HEK293T (cell line): Measurements from ENCODE around the gene NFIX.

ENCODE experiments used
- BHLHE40 ChIP-seq: fragments of 450-650 bp; IDR thresholded peaks from 2 replicates; pipeline ENCODE4 v1.6.1; 2016; ENCODE audit warnings: mild to moderate bottlenecking, moderate library complexity, borderline replicate concordance
- CTBP1 ChIP-seq: fragments of 450-650 bp; IDR thresholded peaks from 2 replicates; pipeline ENCODE4 v1.6.1; 2016; ENCODE audit warnings: borderline replicate concordance
- ELF4 ChIP-seq: fragments of 450-650 bp; IDR thresholded peaks from 2 replicates; pipeline ENCODE4 v1.6.1; 2017; ENCODE audit warnings: antibody characterized with exemption
- FOXA1 ChIP-seq: fragments of 450-650 bp; IDR thresholded peaks from 2 replicates; pipeline ENCODE4 v1.6.1; 2016; ENCODE audit warnings: mild to moderate bottlenecking
- FOXK2 ChIP-seq: fragments of 450-650 bp; IDR thresholded peaks from 2 replicates; pipeline ENCODE4 v1.6.1; 2016; ENCODE audit warnings: mild to moderate bottlenecking
- FOXM1 ChIP-seq: fragments of 450-650 bp; IDR thresholded peaks from 2 replicates; pipeline ENCODE4 v1.6.1; 2017; ENCODE audit warnings: mild to moderate bottlenecking, borderline replicate concordance
- HDGF ChIP-seq: fragments of 450-650 bp; IDR thresholded peaks from 2 replicates; pipeline ENCODE4 v1.6.1; 2017; ENCODE audit warnings: antibody characterized with exemption, borderline replicate concordance
- SP1 ChIP-seq: fragments of 450-650 bp; IDR thresholded peaks from 2 replicates; pipeline ENCODE4 v1.6.1; 2017
- SUZ12 ChIP-seq: fragments of 450-650 bp; IDR thresholded peaks from 2 replicates; pipeline ENCODE4 v1.6.1; 2016; ENCODE audit warnings: mild to moderate bottlenecking

GRCh38 chr19:13085666-13086065, 90.4 kb downstream of the NFIX start:
- no peak for TF ChIP-seq BHLHE40
- TF ChIP-seq SP1: no peak
- no peak for TF ChIP-seq FOXK2
- no peak for TF ChIP-seq FOXA1
- TF ChIP-seq CTBP1: no peak
- TF ChIP-seq FOXM1: no peak
- TF ChIP-seq ELF4: no peak
- TF ChIP-seq HDGF: no peak
- no peak for TF ChIP-seq SUZ12
